Adrenal gland (tissue), 12 donors: Measurements from ENCODE around the gene ATXN7L2. TPM values are rescaled to one million over a fixed set of nuclear protein-coding genes. Genes with fewer than 3 reads are reported as not detected.

ENCODE experiments used
- DNase-seq, 7 donors: peaks; one replicate each; pipeline ENCODE4 v3.0.0-alpha.2; 2019 to 2020
- H3K27ac ChIP-seq, 5 donors: fragments of 200-600 bp; sonication (generic) in 4 of 5; 1 replicate in 3 of 5; 2 replicates in 2 of 5; pipeline versions ENCODE4 v1.5.1 to v1.8.0; 2016 to 2020; ENCODE audit warnings: mild to moderate bottlenecking in 1 of 5
- H3K27me3 ChIP-seq: fragments of 200-600 bp; 2 replicates; pipeline ENCODE4 v1.8.0; 2021
- H3K36me3 ChIP-seq, 2 donors: fragments of 200-600 bp; replicated peaks in 1 of 2; 1 replicate in 1 of 2; 2 replicates in 1 of 2; pipeline versions ENCODE4 v1.5.1 to v1.8.0; 2018 to 2022
- H3K4me1 ChIP-seq, 2 donors: fragments of 200-600 bp; replicated peaks in 1 of 2; 1 replicate in 1 of 2; 2 replicates in 1 of 2; pipeline versions ENCODE4 v1.5.1 to v1.8.0; 2018 to 2021
- H3K4me3 ChIP-seq, 4 donors: fragments of 200-600 bp; sonication (generic) in 3 of 4; one replicate each; pipeline ENCODE4 v1.5.1; 2016 to 2018
- H3K9me3 ChIP-seq, 3 donors: fragments of 200-600 bp; sonication (generic) in 1 of 3; replicated peaks in 1 of 3; 1 replicate in 2 of 3; 2 replicates in 1 of 3; pipeline versions ENCODE4 v1.5.1 to v1.8.0; 2016 to 2021
- CTCF ChIP-seq, 6 experiments: fragments of 450-650 bp in 4 of 6; fragments of 200-600 bp in 2 of 6; sonication (generic) in 1 of 6; IDR thresholded peaks; 1 replicate in 5 of 6; 2 replicates in 1 of 6; pipeline versions ENCODE4 v1.5.1 to v1.8.0; 2016 to 2021; ENCODE audit warnings: antibody characterized with exemption in 6 of 6, mild to moderate bottlenecking in 2 of 6, moderate library complexity in 1 of 6
- POLR2A ChIP-seq, 2 donors: fragments of 450-650 bp; IDR thresholded peaks; one replicate each; pipeline ENCODE4 v1.6.1; 2017; ENCODE audit warnings: antibody characterized with exemption in 2 of 2, mild to moderate bottlenecking in 2 of 2, moderate library complexity in 1 of 2
- WGBS, 4 donors: extraction: QIAGEN DNeasy Blood & Tissue Kit in 2 of 4; methylation state at CpG; one replicate each; pipeline versions ENCODE4 v1.1.5 to v1.1.7; 2013 to 2017; 5-methylcytosine and 5-hydroxymethylcytosine counted together
- intact Hi-C, 2 donors: fragments of 100-400 bp; cut with DNase I; formaldehyde crosslinking; loops; one replicate each; pipeline versions ENCODE4 v1.14.1 to v1.15.0; 2022 to 2023
- polyA plus RNA-seq, 3 donors: library from polyadenylated mRNA; stranded (reverse); fragments of 200-250 nt in 2 of 3; fragments of 350-450 nt in 1 of 3; fragmentation: Illumina TruSeq in 1 of 3; extraction: RNeasy Lipid Tissue Mini Kit (QIAGEN cat#74804) in 1 of 3; gene quantifications; one replicate each; pipeline ENCODE4 v1.2.3, GENCODE V29; 2013 to 2014
- total RNA-seq, 9 donors: library from RNA; depleted of rRNA in 4 of 9; stranded (reverse); fragments of >200 nt in 4 of 9; fragments of 120-200 nt in 1 of 9; fragmentation: NEBNext Ultra II Directional in 1 of 9; extraction: Animal tissue kit (Norgen Biotek cat#: 25700) in 1 of 9; gene quantifications; one replicate each; pipeline versions ENCODE4 v1.1.0 to v1.2.4, GENCODE V29; 2013 to 2023
- donor health status: healthy with polysubstance abuse.
- donor health status: Bipolar disorder and iron deficiency.
- donor health status: DM: yes; HTN: yes; CAD: no.
- donor health status: DM: no; HTN: no; CAD: no.
- donor health status: DM: no; HTN: no; CAD: no.
- donor health status: DM: yes; HTN: yes; CAD: no.

ATXN7L2 gene
- total and polyA plus RNA-seq, 12 donors, result 3.1 to 109 (median 10.2) TPM

GRCh38 chr1:109498161-109498801, 14.6 kb downstream of the ATXN7L2 start:
- DNase-seq, result peak in 5 of 7 donors; percentile 33 to 76 (median 45)
- intact Hi-C loops, result no loop called here
- H3K27me3 ChIP-seq, result no peaks in the 10 kb centered on the region
- peaks cover 23 to 40% of the 10 kb centered on the region in 2 donors for H3K4me1 ChIP-seq
- H3K9me3 ChIP-seq, result no peaks in the 10 kb centered on the region
- TF ChIP-seq CTCF (IDR thresholded peaks at IDR 0.05), result peak; percentile 18 to 65 (median 54)
- TF ChIP-seq POLR2A (IDR thresholded peaks at IDR 0.05), result no peak
- no peak overlapping the region for H3K4me3 ChIP-seq
- peak overlapping the region in 1 of 5 donors; percentile 65 for H3K27ac ChIP-seq
- peaks cover 0 to 26% of the 10 kb centered on the region in 2 donors for H3K36me3 ChIP-seq
- 67 to 82% (median 71%) methylated on average over 5 to 12 of the region's 12 CpGs for WGBS, 4 donors

GRCh38 chr1:109499081-109499480, 15.4 kb downstream of the ATXN7L2 start:
- TF ChIP-seq CTCF (IDR thresholded peaks at IDR 0.05) (no peak), POLR2A (IDR thresholded peaks at IDR 0.05) (no peak)
- no peaks in the 10 kb centered on the region for H3K27me3 ChIP-seq
- WGBS, 4 donors, result 73 to 83% (median 78%) methylated on average over 7 of the region's 7 CpGs
- H3K4me3 ChIP-seq, result no peak overlapping the region
- no peak for DNase-seq
- peaks cover 0 to 26% of the 10 kb centered on the region in 2 donors for H3K36me3 ChIP-seq
- intact Hi-C loops, result no loop called here
- no peaks in the 10 kb centered on the region for H3K9me3 ChIP-seq
- peaks cover 23 to 35% of the 10 kb centered on the region in 2 donors for H3K4me1 ChIP-seq
- peak overlapping the region in 3 of 5 donors; percentile 36 to 74 (median 65) for H3K27ac ChIP-seq

- intact Hi-C loops, result no loop called here
- Histone ChIP-seq H3K27me3 (no peaks in the 10 kb centered on the region), H3K27ac (peak overlapping the region in 3 of 5 donors; percentile 36 to 74 (median 65)), H3K9me3 (no peaks in the 10 kb centered on the region), H3K4me3 (no peak overlapping the region), H3K36me3 (peaks cover 0 to 26% of the 10 kb centered on the region in 2 donors), H3K4me1 (peaks cover 17 to 28% of the 10 kb centered on the region in 2 donors)
- DNase-seq, result peak in 6 of 7 donors; percentile 61 to 78 (median 64)
- 42 to 50% (median 44%) methylated on average over 4 of the region's 4 CpGs for WGBS, 4 donors
- peak in 1 of 2 donors; percentile 33 for TF ChIP-seq POLR2A (IDR thresholded peaks at IDR 0.05)
- peak in 5 of 6 experiments; percentile 10 to 49 (median 33) for TF ChIP-seq CTCF (IDR thresholded peaks at IDR 0.05)
Measured at GRCh38 chr1:109499661-109500536, 16.2 kb downstream of the ATXN7L2 start.

GRCh38 chr1:109500941-109501381, 17.3 kb downstream of the ATXN7L2 start:
- Histone ChIP-seq H3K27ac (peak overlapping the region in 2 of 5 donors; percentile 65 to 74), H3K4me1 (peaks cover 13 to 24% of the 10 kb centered on the region in 2 donors)

More at GRCh38 chr1:109500941-109501381, 17.3 kb downstream of the ATXN7L2 start:
- no peak for TF ChIP-seq CTCF (IDR thresholded peaks at IDR 0.05)
- no peak for TF ChIP-seq POLR2A (IDR thresholded peaks at IDR 0.05)
- intact Hi-C loops, result no loop called here
- no peak for DNase-seq
- 38 to 53% (median 46%) methylated on average over 3 to 5 of the region's 5 CpGs for WGBS, 4 donors
- Histone ChIP-seq H3K4me3 (no peak overlapping the region), H3K9me3 (no peaks in the 10 kb centered on the region), H3K27me3 (no peaks in the 10 kb centered on the region), H3K36me3 (peaks cover 0 to 21% of the 10 kb centered on the region in 2 donors)
